PFSK-1 (cell line): ENCODE measurements around the gene LRRC59.

Experiments used
- POLR2AphosphoS5 ChIP-seq: IDR thresholded peaks from 2 replicates; pipeline ENCODE4 v1.6.1; 2012; ENCODE audit warnings: low read depth, mild to moderate bottlenecking, control low read depth, low read length, moderate library complexity
- SIN3A ChIP-seq: IDR thresholded peaks from 2 replicates; pipeline ENCODE4 v1.6.1; 2012; ENCODE audit warnings: mild to moderate bottlenecking, low read length, moderate library complexity, borderline replicate concordance; ENCODE audit not compliant: insufficient read depth

DNA sequence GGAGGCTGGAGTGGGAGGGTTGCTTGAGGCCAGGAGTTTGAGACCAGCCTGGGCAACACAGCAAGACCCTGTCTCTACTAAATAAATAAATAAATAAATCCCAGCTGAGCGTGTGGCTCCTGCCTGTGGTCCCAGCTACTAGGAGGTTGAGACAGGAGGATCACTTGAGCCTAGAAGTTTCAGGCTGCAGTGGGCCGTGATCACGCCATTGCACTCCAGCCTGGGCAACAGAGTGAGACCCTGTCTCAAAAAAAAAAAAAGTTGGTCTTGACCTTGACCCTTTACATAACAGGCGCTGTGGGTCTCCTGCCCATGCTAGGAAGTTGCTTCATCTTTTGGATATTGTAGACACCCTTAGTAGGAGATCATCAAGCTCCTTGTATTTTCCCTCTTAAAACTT lies 40.1 kb upstream of the LRRC59 start:
- TF ChIP-seq POLR2AphosphoS5: no peak
- no peak for TF ChIP-seq SIN3A
